Activated CD4-positive, CD25-positive, alpha-beta regulatory T cell treated with anti-CD3 and anti-CD28 coated beads, Interleukin-2, amount 50 U/mL, for 72 hours (primary cell): ENCODE data around the gene LYL1.

Source experiments
- DNase-seq: peaks from one replicate; pipeline ENCODE4 v3.0.0; 2021

LYL1 gene

DNA sequence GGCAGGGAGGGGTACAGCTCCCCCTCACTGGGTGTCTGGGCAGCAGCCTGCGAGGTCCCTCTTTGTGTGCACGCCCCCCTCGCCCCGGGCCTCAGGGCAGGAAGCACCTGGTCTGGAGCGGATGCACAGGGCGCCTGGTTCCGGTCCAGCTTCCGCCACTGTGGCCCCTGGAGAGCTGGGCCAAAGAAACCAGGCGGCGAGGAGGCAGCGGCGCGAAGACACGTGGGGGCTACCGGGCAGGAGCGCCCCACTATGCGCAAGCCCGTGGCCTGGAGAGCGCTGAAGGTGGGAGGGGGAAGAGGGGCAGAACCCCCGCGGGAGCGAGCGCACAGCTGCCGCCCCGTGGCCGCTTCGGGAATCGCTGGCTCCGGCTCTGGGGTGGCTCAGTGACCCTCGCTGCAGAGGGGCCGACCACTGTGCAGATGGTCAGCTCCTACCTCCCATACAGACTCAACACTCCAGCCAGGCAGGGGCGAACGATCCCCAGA is 1.7 kb upstream of the LYL1 start:
- DNase-seq: peak; percentile 77

GRCh38 chr19:13103581-13104359 is 1.1 kb upstream of the LYL1 start:
- no peak for DNase-seq

- DNase-seq: no peak
Observed at GRCh38 chr19:13102416-13102665, 317 bp downstream of the LYL1 start.

- DNase-seq: no peak
Observed at GRCh38 chr19:13101590-13102415, 855 bp downstream of the LYL1 start.

DNA sequence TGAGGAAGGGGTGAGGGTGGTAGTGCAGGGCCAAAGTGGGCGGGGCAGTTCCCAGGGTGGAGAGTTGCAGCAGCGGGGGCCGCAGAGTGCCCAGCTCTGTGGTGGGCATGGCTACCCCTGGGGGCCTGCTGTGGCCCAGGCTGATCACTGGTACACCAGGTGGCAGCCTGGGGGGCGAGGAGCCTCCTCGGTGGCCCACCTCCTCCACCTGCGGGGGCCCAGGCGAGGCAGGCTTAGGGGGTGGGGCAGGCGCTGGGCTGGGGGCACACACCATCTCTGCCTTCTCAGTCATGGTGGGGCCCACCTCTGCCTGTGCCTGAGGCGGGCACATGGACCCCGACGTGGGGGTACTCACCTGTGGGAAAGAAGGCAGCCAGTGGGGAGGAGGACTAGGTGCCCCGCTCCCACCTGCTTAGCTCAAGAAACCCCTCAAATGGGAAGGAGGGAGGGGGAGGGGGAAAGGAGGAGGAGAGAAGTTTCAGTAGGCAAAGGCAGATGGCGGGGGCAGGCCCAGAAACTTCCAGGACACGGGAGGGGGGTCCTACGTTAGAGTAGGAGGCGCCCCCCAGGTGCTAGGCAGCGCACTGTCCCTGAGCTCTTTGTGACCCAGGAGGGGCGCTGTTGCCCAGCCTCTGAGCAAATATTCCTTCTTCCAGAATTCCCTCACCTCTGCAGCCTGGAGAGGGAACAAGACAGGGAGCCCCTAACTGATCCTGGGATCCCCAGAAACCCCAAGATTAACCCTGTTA is 1.6 kb downstream of the LYL1 start:
- no peak for DNase-seq

DNA sequence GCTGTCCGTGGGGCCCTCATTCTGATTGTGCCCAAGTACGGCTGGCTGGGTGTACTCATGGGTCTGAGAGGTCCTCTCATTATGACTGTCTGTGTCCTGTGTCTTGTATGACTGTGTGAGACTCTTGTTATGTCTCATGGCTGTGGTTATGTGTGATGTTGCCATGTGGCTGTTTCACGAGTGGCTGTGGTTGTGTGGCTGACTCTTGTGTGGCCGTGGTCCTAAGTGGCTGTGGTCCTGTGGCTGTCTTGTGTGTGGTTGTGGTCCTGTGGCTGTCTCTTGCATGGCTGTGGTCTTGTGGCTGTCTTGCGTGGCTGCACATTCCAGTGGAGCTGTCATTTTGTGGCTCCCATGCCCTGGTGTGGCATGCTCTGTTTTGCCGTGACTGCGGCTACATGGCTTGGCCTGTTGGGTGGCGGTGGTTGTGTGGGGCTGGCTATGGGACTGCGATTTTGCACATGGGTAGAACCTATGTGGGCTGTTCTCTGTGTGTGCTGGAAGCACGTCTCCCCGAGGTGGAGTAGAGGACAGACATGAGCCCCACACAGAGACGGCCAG is 2.5 kb downstream of the LYL1 start:
- peak; percentile 82 for DNase-seq

DNA sequence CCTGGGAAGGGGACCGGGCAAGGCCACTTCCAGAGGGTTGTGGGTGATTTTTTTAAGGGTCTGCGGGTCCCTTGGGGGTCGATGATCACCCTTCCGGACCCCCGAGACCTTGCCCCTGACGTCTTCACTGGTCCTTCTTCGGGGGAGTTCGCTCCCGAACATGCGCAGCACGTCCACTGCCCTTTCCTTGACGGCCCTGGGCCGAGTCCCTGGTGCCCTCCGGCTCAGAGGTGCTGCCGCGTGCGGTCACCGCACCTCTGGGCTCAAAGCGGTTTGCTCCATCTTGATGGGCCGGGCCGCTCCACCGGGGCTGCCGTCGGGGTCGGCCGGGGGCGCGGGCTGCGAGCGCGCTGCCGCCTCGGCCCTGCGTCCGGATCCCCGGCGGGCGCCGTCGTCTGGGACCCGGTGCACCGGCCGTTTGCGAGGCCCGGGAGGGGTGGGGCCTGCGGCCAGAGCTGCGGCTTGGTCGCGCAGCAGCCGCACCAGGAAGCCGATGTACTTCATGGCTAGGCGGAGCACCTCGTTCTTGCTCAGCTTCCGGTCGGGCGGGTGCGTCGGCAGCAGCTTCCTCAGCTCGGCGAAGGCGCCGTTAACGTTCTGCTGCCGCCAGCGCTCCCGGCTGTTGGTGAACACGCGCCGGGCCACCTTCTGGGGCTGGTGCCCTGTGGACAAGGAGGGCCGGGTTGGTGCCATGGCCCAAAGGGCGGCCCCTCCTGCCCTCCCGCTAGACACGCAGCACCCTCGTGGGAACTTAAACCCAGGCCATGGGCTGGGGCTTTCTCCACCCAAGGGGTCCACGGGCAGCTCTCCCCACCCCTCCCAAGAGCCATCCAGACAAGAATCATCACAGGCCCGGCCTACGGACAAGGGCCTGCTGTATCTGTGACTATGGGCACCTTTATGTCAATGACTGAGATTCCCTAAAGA is 3.3 kb downstream of the LYL1 start:
- peak; percentile 77 for DNase-seq

GRCh38 chr19:13098277-13099072 is 4.2 kb downstream of the LYL1 start:
- DNase-seq: no peak

DNA sequence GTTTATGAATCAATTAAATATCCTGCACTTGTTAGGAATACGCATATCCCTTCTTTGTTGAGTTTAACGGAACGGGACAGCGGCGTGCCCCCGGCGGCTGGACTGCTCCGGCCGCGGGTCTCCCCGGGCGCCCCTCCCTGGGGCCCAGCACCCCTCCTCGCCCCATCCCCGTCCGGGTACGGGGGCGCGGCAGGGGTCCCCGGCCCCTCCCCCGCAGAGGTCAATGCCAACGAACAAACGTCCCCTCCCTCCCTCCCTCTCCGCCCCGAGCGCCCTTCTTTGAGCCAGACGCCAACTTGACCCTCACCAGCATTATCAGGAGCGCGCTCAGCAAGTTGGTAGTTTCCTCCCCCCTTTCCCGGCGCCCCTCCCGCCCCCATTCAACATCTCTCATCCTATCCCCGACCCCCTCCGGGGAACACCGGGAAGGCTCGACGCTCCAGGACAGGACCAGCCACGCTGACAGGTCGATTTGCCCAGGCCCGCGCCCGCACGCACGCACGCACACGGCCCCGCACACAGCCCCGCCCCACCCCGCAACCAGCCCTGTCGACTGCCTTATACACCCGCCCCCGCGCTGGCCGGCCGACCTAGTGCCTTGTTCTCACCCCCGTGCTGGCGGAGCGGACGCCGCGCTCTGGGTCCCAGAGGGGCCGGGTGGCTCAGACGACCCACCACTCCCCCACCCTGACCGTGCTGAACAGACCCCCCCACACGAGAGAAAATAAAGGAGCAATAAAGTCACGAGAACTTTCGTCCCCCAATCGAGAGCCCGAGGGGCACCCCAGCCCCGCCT is 5.0 kb downstream of the LYL1 start:
- DNase-seq: no peak

- DNase-seq: no peak
Observed at GRCh38 chr19:13097033-13097462, 5.6 kb downstream of the LYL1 start.

GRCh38 chr19:13095934-13096927 is 6.4 kb downstream of the LYL1 start:
- no peak for DNase-seq

- no peak for DNase-seq
Observed at GRCh38 chr19:13095393-13095784, 7.3 kb downstream of the LYL1 start.

DNA sequence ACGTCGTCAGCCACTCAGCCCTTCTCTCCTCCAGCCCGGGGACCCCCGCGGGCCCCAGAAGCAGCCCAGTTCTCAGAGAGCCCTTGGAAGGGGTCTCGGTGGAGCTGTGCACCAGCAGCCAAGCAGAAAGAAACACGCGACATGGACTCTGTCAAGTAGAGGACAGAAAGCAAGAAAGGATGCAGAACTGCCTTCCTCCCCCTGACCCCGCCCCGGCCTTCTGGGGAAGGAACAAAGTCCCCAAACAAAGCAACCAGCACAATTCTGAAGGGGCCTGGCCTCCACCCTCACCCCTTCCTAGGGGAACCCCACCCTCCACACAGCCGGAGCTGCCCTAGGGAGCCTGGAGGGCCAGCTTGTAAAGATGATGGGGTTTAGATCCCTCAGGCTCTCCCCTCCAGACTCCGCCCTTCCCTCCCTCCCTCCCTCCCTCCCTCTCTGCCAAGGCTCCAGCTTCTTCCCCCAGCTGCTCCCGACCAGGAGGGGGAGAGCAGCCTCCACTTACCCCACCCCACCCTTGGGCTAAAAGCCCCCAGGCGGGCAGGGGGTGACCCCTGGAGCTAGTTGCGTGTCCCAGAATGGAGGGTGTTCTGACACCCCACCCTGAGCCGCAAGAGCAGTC is 7.8 kb downstream of the LYL1 start:
- no peak for DNase-seq

- no peak for DNase-seq
Observed at GRCh38 chr19:13094106-13094504, 8.6 kb downstream of the LYL1 start.

GRCh38 chr19:13093407-13094105 is 9.1 kb downstream of the LYL1 start:
- peak; percentile 79 for DNase-seq

DNA sequence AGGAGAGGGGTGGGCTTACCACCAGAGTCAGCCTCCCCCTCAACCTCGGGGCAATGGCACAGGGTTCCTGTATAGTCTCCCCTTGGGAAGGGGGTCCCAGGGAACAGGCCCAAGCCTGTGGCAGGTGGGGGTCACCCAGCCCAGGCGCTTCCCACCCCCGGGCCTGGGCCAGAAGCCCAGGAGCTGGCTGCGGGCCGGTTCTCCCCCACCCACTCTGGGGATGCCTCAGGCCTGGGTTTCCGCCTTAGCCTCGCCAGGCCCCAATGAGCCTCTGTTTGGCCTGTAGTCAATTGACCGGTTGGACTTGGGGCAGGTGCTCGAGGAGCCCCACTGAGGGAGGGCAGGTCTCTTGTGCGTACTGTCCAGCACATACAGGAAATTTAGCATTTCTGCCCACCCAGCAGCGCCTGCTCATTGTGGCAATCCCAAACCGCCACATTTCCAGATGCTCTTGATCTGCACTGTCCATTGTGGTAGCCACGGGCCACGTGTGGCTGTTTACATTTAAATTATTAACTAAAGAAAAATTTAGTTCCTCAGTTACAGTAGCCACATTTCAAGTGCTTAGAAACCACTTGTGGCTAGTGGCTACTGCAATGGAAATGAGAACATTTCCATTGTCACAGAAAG is 9.9 kb downstream of the LYL1 start:
- DNase-seq: no peak

DNA sequence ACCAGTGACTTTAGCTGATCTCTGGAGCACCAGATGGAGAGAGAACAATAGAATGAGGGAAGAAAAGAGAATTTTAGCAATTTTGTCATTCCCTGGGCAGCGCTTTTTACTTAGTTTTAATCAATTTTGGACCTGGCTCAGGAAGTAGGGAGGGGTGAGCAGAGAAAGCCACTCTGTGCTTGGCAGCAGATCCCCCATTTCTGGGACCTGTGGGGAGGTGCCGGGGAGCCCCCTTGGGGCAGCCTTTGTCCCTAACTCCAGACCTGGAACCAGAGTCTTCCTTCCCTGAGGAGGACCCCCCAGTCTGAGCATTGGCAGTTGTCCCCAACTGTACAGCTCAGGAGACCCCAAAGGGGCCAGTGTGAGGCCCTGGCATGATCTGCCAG is 10.5 kb downstream of the LYL1 start:
- DNase-seq: no peak
